NOMO-1 treated with DMSO at 0.1 percent for 48 hours (cell line): ENCODE results near the gene PSME2.
"Not testable (repeated sequence)": the region's sequence is repeated elsewhere in the genome, so short reads cannot be mapped to it uniquely, and the experiment has no call there.

Experiments used
- DNase-seq: peaks from one replicate; lab custom pipeline; 2025; ENCODE audit not compliant: unreplicated experiment; lab: John Stamatoyannopoulos, UW

PSME2 gene

DNA sequence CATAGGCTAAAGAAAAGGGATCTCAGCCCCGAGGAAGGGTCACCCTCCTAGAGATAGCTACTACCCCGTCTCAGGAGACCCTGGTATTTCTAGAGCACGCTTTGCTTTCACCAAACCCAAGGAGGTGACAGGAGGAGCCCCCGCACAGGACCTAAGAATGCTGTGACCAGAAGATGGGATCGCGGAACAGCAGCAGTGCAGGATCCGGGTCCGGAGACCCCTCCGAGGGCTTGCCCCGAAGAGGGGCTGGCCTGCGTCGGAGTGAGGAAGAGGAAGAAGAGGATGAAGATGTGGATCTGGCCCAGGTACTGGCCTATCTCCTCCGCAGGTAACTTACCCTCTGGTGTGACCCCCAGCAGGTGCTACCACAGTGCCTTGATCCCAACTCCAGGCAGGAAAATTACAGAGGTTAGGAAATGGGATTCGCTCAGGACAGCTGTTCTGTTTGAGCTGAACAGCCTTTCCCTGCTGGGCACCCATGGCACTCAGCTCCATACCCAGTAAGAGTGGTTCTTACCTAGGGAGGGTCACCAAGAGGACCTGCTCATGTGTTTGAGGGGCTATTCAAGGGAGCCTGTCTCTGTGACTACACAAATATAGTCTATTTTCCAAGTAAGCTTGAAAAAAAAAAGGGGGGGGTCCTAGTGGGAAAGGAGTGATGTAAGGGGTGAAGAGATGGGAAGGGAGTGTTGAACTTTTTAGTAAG, 30.8 kb downstream of the PSME2 start:
- no peak for DNase-seq

GRCh38 chr14:24114532-24115421, 31.6 kb downstream of the PSME2 start, which contains the start of the genes DCAF11 and NRL:
Gene DCAF11, plus strand, starts transcription at chr14:24114777. Its CDS starts 818 bp downstream, at chr14:24115595.
Gene NRL, minus strand, starts transcription at chr14:24114949. Its CDS starts 32,101 bp downstream, at chr14:24082848.
- DNase-seq, result peak; percentile 100

DNA sequence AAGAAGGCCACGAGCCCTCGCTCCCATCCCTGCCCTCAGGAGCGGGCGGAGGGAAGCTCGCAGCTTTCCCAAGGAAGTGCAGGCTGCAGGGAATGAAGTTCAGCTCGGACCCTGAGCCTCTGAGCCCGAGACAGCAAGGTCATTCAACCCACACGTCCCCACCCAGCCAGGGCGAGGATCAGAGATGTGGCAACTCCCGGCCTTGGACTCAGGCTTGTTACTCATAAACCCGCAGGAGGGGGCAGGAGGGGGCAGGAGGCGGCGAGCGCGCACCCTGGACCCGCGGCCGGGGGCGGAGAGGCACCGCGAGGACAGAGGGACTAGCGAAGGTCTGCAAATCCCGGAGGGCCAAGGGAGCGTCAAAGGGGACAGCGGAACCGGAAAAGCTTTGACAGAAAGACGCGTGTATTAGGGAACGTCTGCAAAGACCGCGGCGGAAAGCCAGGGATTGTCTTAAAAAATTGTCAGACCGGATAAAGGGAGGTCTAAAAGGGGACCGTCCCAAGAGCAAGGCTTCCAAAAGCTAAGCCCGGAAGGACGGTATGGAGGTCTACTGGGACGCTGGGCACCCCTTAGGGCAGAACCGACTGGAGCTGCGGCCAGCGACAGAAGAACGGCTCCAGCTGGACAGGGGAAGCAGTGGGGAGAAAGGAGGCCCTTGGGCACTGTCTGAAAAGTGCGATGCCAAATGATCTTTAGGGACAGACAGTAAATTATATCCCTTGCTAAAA, 32.4 kb downstream of the PSME2 start:
- DNase-seq, result peak; percentile 92

GRCh38 chr14:24113379-24113800, 33.0 kb downstream of the PSME2 start:
- DNase-seq, result peak; percentile 45

DNA sequence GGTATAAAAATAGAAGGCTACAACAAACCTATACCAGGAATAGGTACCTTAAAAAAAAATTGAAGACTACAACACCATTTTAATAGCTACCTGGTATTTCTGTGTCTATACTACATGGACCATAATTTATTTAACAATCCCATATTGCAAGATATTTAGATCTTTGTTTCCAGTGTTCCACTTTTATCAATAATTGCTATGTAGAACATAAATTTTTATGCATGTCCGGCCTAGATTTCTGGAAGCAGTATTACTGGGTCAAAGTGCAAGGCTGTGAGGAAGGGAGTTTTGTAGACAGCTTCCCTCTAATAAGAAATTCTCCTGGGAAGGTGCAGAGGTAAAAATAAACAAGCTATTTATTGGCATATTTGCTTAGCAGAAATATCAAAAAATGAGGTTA, 35.9 kb downstream of the PSME2 start:
- DNase-seq, result no peak

DNA sequence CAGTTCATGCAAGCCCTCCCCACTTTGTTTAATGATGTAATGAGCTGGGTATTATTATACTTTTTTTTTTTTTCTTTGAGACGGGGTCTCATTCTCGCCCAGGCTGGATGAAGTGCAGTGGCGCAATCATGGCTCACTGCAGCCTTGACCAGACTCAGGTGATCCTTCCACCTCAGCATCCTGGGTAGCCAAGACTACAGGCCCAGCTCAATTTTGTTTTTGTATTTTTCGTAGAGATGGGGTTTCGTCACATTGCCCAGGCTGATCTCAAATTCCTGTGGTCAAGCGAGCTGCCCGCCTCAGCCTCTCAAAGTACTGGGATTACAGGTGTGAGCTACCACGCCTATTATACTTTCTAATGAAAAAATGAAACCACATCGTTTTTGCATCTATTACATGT, 36.4 kb downstream of the PSME2 start:
- DNase-seq, result no peak

- no peak for DNase-seq
Observed at GRCh38 chr14:24108336-24108874, 38.0 kb downstream of the PSME2 start.

DNA sequence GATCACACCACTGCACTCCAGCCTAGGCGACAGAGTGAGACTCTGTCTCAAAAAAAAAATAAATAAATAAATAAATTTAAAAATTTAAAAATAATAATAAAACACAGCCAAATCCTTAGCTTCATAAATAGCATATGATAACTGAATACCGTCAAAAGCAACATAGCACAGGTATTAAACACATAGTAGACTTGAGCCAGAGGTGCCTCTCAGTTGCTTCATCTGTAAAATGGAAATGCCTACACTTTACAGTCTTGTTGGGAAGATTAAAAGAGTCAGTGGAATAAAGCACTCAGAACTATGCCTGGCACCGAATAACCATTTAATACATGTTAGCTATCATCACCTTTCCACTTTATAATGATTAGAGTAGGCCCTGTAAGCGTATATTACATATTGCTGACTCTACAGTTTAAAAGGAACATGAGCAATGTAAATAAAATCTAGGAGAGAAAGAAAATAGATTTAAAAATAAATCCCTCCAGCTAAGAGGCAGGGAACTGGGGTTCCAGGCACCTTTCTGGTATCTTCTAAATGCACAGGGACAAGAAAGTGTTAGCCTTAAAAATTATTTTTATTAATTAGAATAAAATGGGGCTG, 39.6 kb downstream of the PSME2 start:
- no peak for DNase-seq

DNA sequence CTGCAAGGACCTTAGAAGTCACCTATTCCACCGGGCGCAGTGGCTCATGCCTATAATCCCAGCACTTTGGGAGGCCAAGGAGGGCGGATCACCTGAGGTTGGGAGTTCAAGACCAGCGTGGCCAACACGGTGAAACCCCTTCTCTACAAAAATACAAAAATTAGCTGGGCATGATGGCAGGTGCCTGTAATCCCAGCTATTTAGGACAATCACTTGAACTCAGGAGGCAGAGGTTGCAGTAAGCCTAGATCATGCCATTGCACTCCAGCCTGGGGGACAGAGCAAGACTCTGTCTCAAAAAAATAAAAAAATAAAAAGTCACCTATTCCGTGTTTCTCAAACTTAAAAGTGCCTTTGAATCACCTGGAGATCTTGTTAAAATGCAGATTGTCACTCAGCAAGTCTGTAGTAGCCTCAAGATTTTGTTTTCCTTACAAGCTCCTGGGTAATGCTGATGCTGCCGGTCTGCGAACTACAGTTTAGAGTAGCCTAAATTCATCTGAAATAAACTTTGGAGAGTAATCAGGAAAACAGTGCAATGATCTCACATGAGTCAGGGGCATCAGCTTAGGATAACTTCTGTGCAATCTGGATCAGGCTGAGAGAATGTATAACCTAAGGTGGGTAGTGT, 40.7 kb downstream of the PSME2 start:
- DNase-seq, result not testable (repeated sequence)

DNA sequence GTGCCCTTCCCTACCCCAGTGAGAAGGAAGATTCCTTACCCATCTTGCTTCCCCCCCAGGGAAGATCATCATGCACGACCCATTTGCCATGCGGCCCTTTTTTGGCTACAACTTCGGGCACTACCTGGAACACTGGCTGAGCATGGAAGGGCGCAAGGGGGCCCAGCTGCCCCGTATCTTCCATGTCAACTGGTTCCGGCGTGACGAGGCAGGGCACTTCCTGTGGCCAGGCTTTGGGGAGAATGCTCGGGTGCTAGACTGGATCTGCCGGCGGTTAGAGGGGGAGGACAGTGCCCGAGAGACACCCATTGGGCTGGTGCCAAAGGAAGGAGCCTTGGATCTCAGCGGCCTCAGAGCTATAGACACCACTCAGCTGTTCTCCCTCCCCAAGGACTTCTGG, 43.0 kb downstream of the PSME2 start:
- DNase-seq, result no peak

- no peak for DNase-seq
Observed at GRCh38 chr14:24102357-24103048, 43.9 kb downstream of the PSME2 start.

GRCh38 chr14:24100982-24101494, 45.4 kb downstream of the PSME2 start:
- DNase-seq, result no peak

- peak; percentile 15 for DNase-seq
Observed at GRCh38 chr14:24100197-24100981, 46.0 kb downstream of the PSME2 start.

DNA sequence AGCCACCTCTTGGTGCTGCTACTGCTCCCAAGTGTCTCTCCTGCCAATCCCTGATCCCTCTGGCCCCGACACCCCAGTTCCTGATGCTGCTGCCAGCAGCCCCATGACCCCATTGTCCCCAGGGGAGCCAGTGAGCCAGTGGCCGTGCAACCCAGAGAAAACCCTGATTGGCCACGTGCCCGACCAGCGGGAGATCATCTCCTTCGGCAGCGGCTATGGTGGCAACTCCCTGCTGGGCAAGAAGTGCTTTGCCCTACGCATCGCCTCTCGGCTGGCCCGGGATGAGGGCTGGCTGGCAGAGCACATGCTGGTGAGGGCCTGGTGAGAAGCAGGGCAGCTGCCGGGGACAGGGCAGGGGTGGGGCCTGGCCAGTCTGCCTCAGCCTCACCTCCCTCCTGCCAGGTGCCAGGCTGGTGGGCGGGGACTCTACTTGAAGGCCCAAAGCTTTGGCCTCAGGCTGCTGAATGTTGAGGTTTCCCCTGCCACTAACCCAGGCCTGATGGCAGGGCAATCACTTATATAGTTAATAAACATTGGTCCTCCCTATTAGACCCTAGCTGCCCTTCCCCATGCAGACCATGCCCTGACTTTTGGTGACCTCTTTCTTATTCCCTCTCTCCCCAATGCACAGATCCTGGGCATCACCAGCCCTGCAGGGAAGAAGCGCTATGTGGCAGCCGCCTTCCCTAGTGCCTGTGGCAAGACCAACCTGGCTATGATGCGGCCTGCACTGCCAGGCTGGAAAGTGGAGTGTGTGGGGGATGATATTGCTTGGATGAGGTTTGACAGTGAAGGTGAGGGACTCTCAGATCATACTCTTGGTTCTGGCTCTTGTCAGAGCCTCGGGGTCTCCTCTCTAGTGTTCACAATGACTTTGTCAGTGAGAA, 47.2 kb downstream of the PSME2 start:
- no peak for DNase-seq

- no peak for DNase-seq
Observed at GRCh38 chr14:24098229-24098926, 48.0 kb downstream of the PSME2 start.

- no peak for DNase-seq
Observed at GRCh38 chr14:24096545-24097181, 49.7 kb downstream of the PSME2 start.
